ENCODE data around the gene TNC. TPM values are rescaled to one million over a fixed set of nuclear protein-coding genes. Genes with fewer than 3 reads are reported as not detected.

TNC gene
- 18.7 TPM for total RNA-seq

GRCh38 chr9:115117999-115118878 is at the start of gene TNC:
TSS of gene TNC (minus strand) at chr9:115118157. CDS start at chr9:115091018, 27,139 bp downstream.
- Histone ChIP-seq H3K27ac (peak within 1 kb of the TSS; percentile 72), H3K4me1 (peaks cover 47% of the 10 kb centered on the region), H3K4me3 (peak within 1 kb of the TSS; percentile 37 to 41), H3K9me3 (no peaks in the 10 kb centered on the region), H3K36me3 (no peaks in the 10 kb centered on the region), H3K27me3 (no peaks in the 10 kb centered on the region)
- TF ChIP-seq POLR2AphosphoS5 (IDR thresholded peaks at IDR 0.05; ENCODE audit: insufficient read depth in 1 of 2, low read depth in 1 of 2) (peak; percentile 8 to 40), POLR2A (IDR thresholded peaks at IDR 0.05) (no peak)
- TF ChIP-seq, protein P1, sequence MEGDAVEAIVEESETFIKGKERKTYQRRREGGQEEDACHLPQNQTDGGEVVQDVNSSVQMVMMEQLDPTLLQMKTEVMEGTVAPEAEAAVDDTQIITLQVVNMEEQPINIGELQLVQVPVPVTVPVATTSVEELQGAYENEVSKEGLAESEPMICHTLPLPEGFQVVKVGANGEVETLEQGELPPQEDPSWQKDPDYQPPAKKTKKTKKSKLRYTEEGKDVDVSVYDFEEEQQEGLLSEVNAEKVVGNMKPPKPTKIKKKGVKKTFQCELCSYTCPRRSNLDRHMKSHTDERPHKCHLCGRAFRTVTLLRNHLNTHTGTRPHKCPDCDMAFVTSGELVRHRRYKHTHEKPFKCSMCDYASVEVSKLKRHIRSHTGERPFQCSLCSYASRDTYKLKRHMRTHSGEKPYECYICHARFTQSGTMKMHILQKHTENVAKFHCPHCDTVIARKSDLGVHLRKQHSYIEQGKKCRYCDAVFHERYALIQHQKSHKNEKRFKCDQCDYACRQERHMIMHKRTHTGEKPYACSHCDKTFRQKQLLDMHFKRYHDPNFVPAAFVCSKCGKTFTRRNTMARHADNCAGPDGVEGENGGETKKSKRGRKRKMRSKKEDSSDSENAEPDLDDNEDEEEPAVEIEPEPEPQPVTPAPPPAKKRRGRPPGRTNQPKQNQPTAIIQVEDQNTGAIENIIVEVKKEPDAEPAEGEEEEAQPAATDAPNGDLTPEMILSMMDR (IDR thresholded peaks at IDR 0.05) = no peak
- no peak for DNase-seq (ENCODE audit: extremely low spot score in 2 of 2)
- intact Hi-C loops (cut with DNase I) = no loop called here

DNA sequence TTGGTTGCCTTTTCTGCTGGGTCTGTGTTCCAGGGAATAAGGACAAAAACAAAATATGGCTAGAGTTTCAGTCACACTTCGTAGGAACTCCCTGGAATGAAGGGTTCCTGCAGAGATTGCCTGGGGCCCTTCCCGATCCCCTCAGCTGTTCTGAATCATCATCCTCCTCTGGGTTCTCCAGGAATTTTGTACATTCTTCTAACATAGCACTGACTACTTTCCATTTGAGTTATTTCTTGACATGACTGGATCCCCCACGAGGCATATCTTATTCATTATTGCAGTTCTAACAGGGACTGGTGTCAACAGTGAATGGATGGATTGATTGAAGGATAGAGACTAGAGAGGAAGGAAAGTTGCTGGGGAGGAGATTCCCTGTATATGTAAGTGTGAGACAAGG is 49.2 kb upstream of the TNC start:
- H3K27ac ChIP-seq = no peak overlapping the region
- TF ChIP-seq, protein P1 (IDR thresholded peaks at IDR 0.05) = no peak
- TF ChIP-seq POLR2A (IDR thresholded peaks at IDR 0.05) (no peak), POLR2AphosphoS5 (IDR thresholded peaks at IDR 0.05; ENCODE audit: insufficient read depth in 1 of 2, low read depth in 1 of 2) (no peak)
- no peaks in the 10 kb centered on the region for H3K27me3 ChIP-seq
- H3K9me3 ChIP-seq = no peaks in the 10 kb centered on the region
- H3K4me3 ChIP-seq = no peak overlapping the region
- H3K4me1 ChIP-seq = no peaks in the 10 kb centered on the region
- intact Hi-C loops (cut with DNase I) = no loop called here
- no peaks in the 10 kb centered on the region for H3K36me3 ChIP-seq
- no peak for DNase-seq (ENCODE audit: extremely low spot score in 2 of 2)

DNA sequence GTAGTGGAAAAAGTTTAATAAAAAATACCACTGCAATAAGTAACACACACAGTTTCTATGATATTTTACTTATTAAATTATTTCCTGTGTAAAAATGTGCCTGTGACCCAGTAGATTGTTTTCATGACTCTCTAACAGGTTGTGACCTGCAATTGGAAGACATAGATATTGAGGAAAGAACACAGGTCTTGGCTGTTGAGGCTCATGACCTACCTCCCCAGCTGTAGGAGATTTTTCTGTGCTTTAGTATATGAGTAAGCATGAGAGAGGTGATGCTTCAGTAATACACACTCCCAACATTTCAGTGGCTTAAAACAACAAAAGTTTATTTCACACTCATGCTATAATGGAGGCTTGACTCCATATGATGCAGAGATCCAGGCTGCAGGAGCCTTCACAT is 47.3 kb upstream of the TNC start:
- Histone ChIP-seq H3K27me3 (no peaks in the 10 kb centered on the region), H3K27ac (no peak overlapping the region), H3K4me1 (no peaks in the 10 kb centered on the region), H3K9me3 (no peaks in the 10 kb centered on the region), H3K4me3 (no peak overlapping the region), H3K36me3 (no peaks in the 10 kb centered on the region)
- intact Hi-C loops (cut with DNase I) = no loop called here
- no peak for TF ChIP-seq POLR2A (IDR thresholded peaks at IDR 0.05)
- no peak for TF ChIP-seq POLR2AphosphoS5 (IDR thresholded peaks at IDR 0.05; ENCODE audit: insufficient read depth in 1 of 2, low read depth in 1 of 2)
- TF ChIP-seq, protein P1 (IDR thresholded peaks at IDR 0.05) = no peak
- no peak for DNase-seq (ENCODE audit: extremely low spot score in 2 of 2)

DNA sequence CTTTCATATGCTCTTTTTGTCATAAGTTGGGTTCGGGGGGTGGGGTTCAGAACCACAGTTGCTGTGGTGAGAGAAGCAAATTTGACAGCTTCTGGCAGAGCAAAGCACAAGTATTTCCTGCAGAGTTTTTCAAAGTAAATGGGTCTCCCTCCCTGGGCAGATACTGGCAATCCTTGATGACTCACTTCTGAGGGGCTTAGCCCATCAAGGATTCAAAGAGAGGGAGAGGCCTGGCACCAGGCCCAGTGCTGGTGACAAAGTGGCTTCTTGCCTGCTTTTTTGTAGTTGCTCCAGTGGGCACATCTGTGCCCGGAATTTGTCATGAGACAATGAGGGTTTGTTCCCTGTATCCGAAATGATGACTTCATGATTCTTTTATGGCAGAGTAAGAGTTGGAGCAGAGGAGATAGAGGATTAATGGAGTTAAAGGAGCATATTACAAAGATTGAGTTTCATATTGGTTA is 46.6 kb upstream of the TNC start:
- DNase-seq (ENCODE audit: extremely low spot score in 2 of 2) = no peak
- Histone ChIP-seq H3K36me3 (no peaks in the 10 kb centered on the region), H3K9me3 (no peaks in the 10 kb centered on the region), H3K27ac (no peak overlapping the region), H3K4me3 (no peak overlapping the region), H3K4me1 (no peaks in the 10 kb centered on the region), H3K27me3 (no peaks in the 10 kb centered on the region)
- intact Hi-C loops (cut with DNase I) = no loop called here
- no peak for TF ChIP-seq POLR2A (IDR thresholded peaks at IDR 0.05)
- TF ChIP-seq POLR2AphosphoS5 (IDR thresholded peaks at IDR 0.05; ENCODE audit: insufficient read depth in 1 of 2, low read depth in 1 of 2) = no peak
- TF ChIP-seq, protein P1 (IDR thresholded peaks at IDR 0.05) = no peak

DNA sequence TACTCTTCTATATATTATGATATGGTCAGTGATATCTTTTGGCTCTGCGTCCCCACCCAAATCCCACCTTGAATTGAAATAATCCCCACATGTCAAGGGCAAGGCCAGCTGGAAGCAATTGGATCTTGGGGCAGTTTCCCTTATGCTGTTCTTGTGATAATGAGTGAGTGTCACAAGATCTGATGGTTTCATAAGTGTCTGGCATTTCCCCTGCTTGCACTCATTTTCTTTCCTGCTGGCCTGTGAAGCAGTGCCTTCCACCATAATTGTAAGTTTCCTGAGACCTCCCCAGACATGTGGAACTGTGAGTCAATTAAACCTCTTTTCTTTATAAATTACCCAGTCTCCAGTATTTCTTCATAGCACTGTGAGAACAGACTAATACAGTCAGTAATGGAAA is 45.0 kb upstream of the TNC start:
- intact Hi-C loops (cut with DNase I) = no loop called here
- Histone ChIP-seq H3K27me3 (no peaks in the 10 kb centered on the region), H3K4me1 (peaks cover under 1% of the 10 kb centered on the region), H3K9me3 (no peaks in the 10 kb centered on the region), H3K36me3 (no peaks in the 10 kb centered on the region), H3K27ac (no peak overlapping the region), H3K4me3 (no peak overlapping the region)
- no peak for TF ChIP-seq POLR2AphosphoS5 (IDR thresholded peaks at IDR 0.05; ENCODE audit: insufficient read depth in 1 of 2, low read depth in 1 of 2)
- no peak for TF ChIP-seq POLR2A (IDR thresholded peaks at IDR 0.05)
- TF ChIP-seq, protein P1 (IDR thresholded peaks at IDR 0.05) = no peak
- no peak for DNase-seq (ENCODE audit: extremely low spot score in 2 of 2)

All from vagina (tissue), 2 donors.